HG02973 (cell line): ENCODE data around the gene ACSF2.
"Not testable (repeated sequence)": the region's sequence is repeated elsewhere in the genome, so short reads cannot be mapped to it uniquely, and the experiment has no call there.

Experiments
- ATAC-seq: cut with Tn5 transposase; IDR thresholded peaks from one replicate; pipeline ENCODE4 v1.9.1; 2021; ENCODE audit warnings: moderate library complexity; ENCODE audit not compliant: unreplicated experiment

Gene ACSF2

GRCh38 chr17:50407921-50408320 lies 18.1 kb upstream of the ACSF2 start:
- ATAC-seq: no peak

GRCh38 chr17:50412188-50412732 lies 13.8 kb upstream of the ACSF2 start:
- no peak for ATAC-seq

GRCh38 chr17:50414808-50415207 lies 11.2 kb upstream of the ACSF2 start:
- no peak for ATAC-seq

- ATAC-seq: not testable (repeated sequence)
These were observed 6.4 kb upstream of the ACSF2 start for GRCh38 chr17:50419577-50419976.

- no peak for ATAC-seq
These were observed 5.5 kb upstream of the ACSF2 start for GRCh38 chr17:50420419-50421112.

- no peak for ATAC-seq
These were observed 4.5 kb upstream of the ACSF2 start for GRCh38 chr17:50421308-50422051.

- no peak for ATAC-seq
These were observed 3.3 kb upstream of the ACSF2 start for GRCh38 chr17:50422738-50423137.

GRCh38 chr17:50423553-50424159 lies 2.4 kb upstream of the ACSF2 start:
- no peak for ATAC-seq

- ATAC-seq: no peak
These were observed 1.6 kb upstream of the ACSF2 start for GRCh38 chr17:50424246-50424995.

GRCh38 chr17:50424996-50425681 lies 879 bp upstream of the ACSF2 start:
- ATAC-seq: no peak

- ATAC-seq: no peak
These were observed 409 bp downstream of the ACSF2 start for GRCh38 chr17:50426472-50426782.

GRCh38 chr17:50426814-50427787 lies 1.1 kb downstream of the ACSF2 start:
- no peak for ATAC-seq

- not testable (repeated sequence) for ATAC-seq
These were observed 2.1 kb downstream of the ACSF2 start for GRCh38 chr17:50428126-50428525.

GRCh38 chr17:50428831-50429424 lies 2.9 kb downstream of the ACSF2 start:
- no peak for ATAC-seq

GRCh38 chr17:50429793-50430192 lies 3.8 kb downstream of the ACSF2 start:
- no peak for ATAC-seq

GRCh38 chr17:50430821-50431618 lies 5.0 kb downstream of the ACSF2 start:
- no peak for ATAC-seq

GRCh38 chr17:50432125-50432762 lies 6.2 kb downstream of the ACSF2 start:
- ATAC-seq: no peak

GRCh38 chr17:50437409-50437808 lies 11.4 kb downstream of the ACSF2 start:
- ATAC-seq: no peak
